BE2C (cell line): ENCODE results near the gene SSBP4.

Experiments used
- DNase-seq: peaks from one replicate; pipeline ENCODE4 v3.0.0-alpha.2; 2020
- H3K27me3 ChIP-seq: fragments of 250-450 bp; sonication (Bioruptor Pico); 2 replicates; pipeline ENCODE4 v1.5.1; 2020; ENCODE audit warnings: mild to moderate bottlenecking
- H3K36me3 ChIP-seq: fragments of 250-450 bp; sonication (Bioruptor Pico); 2 replicates; pipeline ENCODE4 v1.5.1; 2020; ENCODE audit warnings: mild to moderate bottlenecking
- H3K4me1 ChIP-seq: fragments of 250-450 bp; sonication (Bioruptor Pico); 2 replicates; pipeline ENCODE4 v1.5.1; 2020
- H3K4me3 ChIP-seq: 2 replicates; pipeline ENCODE4 v1.5.1; 2011; ENCODE audit warnings: low read depth, low read length
- H3K9me3 ChIP-seq: fragments of 250-450 bp; sonication (Bioruptor Pico); 2 replicates; pipeline ENCODE4 v1.5.1; 2020
- TF ChIP-seq, protein P1 (sequence below): IDR thresholded peaks from 2 replicates; pipeline ENCODE4 v1.5.1; 2012; ENCODE audit warnings: mild to moderate bottlenecking, low read depth, low read length

Gene SSBP4

DNA sequence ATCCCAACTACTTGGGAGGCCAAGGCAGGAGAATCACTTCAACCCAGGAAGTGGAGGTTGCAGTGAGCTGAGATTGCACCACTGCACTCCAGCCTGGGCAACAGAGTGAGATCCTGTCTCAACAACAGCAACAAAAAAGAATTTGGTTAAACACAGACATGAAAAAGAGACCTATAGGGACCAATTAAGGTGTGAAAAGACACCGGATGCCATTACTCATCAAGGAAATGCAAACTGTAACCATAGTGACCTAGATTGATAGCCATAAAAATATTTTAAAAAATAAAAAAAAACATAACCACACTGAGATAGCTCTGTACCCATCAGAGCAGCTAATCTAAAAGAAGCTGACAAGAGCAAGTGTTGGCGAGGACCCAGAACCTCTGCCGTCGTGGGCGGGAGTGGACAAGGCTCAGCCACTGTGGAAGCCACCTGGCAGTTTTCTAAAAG, 55.8 kb downstream of the SSBP4 start:
- Histone ChIP-seq H3K36me3 (peaks cover under 1% of the 10 kb centered on the region; the same call in 1 of the 2 replicates), H3K9me3 (no peaks in the 10 kb centered on the region), H3K4me3 (no peak overlapping the region), H3K4me1 (peaks cover 11% of the 10 kb centered on the region), H3K27me3 (no peaks in the 10 kb centered on the region)
- no peak for DNase-seq
- TF ChIP-seq, protein P1, sequence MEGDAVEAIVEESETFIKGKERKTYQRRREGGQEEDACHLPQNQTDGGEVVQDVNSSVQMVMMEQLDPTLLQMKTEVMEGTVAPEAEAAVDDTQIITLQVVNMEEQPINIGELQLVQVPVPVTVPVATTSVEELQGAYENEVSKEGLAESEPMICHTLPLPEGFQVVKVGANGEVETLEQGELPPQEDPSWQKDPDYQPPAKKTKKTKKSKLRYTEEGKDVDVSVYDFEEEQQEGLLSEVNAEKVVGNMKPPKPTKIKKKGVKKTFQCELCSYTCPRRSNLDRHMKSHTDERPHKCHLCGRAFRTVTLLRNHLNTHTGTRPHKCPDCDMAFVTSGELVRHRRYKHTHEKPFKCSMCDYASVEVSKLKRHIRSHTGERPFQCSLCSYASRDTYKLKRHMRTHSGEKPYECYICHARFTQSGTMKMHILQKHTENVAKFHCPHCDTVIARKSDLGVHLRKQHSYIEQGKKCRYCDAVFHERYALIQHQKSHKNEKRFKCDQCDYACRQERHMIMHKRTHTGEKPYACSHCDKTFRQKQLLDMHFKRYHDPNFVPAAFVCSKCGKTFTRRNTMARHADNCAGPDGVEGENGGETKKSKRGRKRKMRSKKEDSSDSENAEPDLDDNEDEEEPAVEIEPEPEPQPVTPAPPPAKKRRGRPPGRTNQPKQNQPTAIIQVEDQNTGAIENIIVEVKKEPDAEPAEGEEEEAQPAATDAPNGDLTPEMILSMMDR, result no peak

DNA sequence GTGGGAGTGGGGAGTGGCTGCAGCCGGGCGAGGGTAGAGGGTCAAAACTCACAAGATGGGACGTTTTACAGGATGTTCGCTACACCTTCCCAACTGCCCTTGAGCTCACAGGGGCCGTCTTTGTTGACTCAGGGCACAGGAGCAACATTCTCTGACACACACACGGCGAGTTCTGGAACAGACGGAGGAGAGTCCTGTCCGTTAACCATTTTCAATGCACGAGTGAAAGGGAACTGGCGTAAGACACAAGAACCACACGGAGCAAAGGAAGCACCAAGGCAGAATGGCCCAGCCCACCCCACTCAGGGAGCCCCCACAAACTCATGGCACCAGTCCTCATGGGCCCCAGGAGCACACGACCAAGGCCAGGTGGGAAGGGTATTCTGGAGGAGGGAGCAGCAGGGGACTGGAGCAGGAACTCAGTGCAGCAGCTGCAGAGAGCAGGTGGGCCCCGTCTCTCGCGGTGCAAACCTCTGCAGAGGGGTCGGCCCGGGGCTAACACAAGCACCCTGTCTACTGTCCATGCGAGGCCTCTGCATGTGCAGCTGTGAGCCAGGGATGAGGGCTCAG, 56.6 kb downstream of the SSBP4 start:
- no peaks in the 10 kb centered on the region; the same call in 1 of the 2 replicates for H3K36me3 ChIP-seq
- no peak for DNase-seq
- TF ChIP-seq, protein P1, result no peak
- H3K4me1 ChIP-seq, result peaks cover 10% of the 10 kb centered on the region
- H3K4me3 ChIP-seq, result no peak overlapping the region
- H3K9me3 ChIP-seq, result no peaks in the 10 kb centered on the region
- no peaks in the 10 kb centered on the region for H3K27me3 ChIP-seq

DNA sequence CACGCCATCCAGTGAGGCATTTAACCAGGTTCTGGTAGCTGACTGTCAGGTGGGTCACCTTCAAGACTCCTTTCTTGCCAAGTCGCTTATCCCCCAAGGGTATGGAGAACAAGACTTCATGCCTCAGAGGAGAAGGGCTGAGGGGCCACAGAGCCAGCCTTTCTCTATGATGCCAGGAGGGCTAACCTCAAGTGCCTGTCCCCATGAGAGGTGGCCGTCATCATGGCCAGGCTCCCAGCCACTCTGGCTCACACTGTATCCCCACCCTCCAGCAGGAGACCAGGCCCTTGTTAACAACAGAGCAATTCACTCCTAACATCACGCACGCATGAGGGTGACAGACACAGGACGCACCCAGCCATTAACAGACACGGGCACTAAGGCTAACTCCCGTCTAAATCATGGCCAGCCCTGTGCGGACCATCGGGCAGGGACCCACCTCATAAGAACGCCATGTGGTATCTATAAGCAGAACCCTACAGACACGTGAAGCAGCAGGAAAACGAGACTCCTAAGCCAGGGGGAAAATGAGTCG, 57.4 kb downstream of the SSBP4 start:
- no peaks in the 10 kb centered on the region; the same call in 1 of the 2 replicates for H3K36me3 ChIP-seq
- H3K4me3 ChIP-seq, result no peak overlapping the region
- no peaks in the 10 kb centered on the region for H3K9me3 ChIP-seq
- DNase-seq, result no peak
- peaks cover 10% of the 10 kb centered on the region for H3K4me1 ChIP-seq
- TF ChIP-seq, protein P1, result no peak
- H3K27me3 ChIP-seq, result no peaks in the 10 kb centered on the region

DNA sequence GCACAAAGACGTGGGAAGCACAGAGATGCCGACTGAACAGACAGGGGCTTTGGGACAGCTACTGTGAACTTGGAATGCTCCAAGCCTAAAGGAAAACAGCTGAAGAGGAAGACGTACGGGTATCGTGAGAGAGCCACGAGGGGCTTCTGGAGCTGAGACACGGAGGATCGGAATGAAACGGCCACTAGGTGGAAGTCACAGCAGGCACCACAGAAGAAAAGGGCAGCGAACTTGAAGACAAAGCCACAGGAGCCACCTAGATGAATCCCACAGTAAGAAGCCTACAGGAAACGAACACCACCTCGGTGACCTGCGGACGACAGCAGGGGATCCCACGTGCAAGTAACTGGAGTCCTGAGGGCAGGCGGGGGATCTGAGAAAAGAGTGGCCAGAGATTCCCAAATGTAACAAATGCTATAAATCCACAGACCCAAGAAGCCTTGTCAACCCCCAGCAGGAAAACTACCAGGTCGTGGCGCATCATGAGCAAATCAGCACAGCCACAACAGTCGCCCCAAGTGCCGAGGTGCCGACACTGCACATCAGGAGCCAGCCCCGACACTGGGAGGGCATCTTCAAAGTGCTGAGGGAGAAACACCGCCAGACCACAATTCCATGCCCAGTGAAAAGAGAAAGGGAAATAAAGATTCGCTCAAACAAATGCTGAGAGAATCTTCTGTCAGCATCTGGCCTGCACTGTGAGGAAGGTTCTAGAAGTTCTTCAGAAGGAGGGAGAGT, 58.0 kb downstream of the SSBP4 start:
- Histone ChIP-seq H3K9me3 (no peaks in the 10 kb centered on the region), H3K4me3 (no peak overlapping the region), H3K36me3 (no peaks in the 10 kb centered on the region; the same call in 1 of the 2 replicates), H3K4me1 (peaks cover 10% of the 10 kb centered on the region), H3K27me3 (no peaks in the 10 kb centered on the region)
- TF ChIP-seq, protein P1, result peak; percentile 46
- no peak for DNase-seq

DNA sequence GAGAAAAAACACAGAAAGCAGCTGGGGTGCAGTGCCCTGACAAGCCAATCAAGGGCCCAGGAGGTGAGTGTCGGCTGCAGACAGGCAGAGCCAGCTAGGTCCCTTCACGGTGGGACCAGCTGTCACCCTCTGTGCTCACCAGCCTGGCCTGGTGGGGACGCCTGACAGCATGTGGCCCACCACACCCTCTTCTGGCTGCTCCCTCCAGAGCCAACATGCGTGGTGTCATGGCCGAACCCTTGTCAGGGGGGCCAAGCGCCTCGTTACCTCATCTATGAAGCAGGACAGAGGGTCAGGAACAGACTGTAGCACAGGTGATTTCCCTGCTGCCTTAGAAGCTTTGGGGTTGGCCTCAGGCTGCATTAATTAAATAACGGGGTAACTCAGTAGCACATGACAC, 58.8 kb downstream of the SSBP4 start:
- no peak for DNase-seq
- Histone ChIP-seq H3K27me3 (no peaks in the 10 kb centered on the region), H3K4me1 (peaks cover 10% of the 10 kb centered on the region), H3K4me3 (no peak overlapping the region), H3K9me3 (no peaks in the 10 kb centered on the region), H3K36me3 (no peaks in the 10 kb centered on the region; the same call in 1 of the 2 replicates)
- TF ChIP-seq, protein P1, result no peak
